ENCODE data around the gene MAT2B.

MAT2B gene

DNA sequence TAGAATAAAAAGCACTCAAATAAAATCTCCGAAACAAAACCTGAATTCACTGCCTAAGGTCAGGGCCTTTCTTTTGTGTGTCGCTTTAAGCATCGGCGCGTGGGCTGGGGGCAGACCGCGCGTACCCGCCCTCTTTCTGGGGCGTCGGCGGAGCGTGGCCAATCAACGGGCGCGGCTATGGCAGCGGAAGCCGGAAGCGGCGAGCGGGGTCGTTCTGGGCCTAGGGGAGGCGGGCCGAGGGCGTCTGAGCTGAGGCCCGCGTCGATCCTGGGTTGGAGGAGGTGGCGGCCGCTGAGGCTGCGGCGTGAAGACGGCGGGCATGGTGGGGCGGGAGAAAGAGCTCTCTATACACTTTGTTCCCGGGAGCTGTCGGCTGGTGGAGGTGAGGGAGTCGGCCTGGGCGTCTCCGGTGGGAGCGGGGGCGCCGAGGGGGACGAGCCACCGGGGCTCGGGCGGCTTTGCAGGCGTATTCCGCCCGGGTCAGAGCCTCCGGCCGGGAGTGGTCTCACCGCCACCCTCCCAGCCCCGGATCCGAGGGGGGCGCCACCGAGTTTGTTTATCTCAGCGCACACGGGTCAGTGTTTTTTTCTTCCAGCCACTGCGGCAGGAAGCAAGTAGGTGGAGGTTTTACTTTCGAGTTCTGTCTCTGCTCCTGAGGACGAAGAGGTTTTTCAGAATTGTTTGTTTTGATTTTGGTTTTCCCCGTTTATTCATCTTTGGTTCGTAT is at the start of gene MAT2B:
Gene MAT2B, plus strand, starts transcription at position 252 of the 727 bp plus-strand sequence. Its CDS starts 68 bp downstream, at position 320.
- peak within 1 kb of the TSS; percentile 98 for H3K27ac ChIP-seq (ENCODE audit: low read depth, low read length)
- peak within 1 kb of the TSS; percentile 91 for H3K4me3 ChIP-seq (ENCODE audit: low read length)
- peaks cover 26% of the 10 kb centered on the region for H3K4me1 ChIP-seq (ENCODE audit: control insufficient read depth, insufficient read depth, low read length)
- no peaks in the 10 kb centered on the region for H3K27me3 ChIP-seq (ENCODE audit: control insufficient read depth, insufficient read depth, low read length)
- peak within 1 kb of the TSS; percentile 70 for H3K9ac ChIP-seq (ENCODE audit: low read length)
- H3K36me3 ChIP-seq (ENCODE audit: control insufficient read depth, insufficient read depth, low read length), result no peaks in the 10 kb centered on the region

DNA sequence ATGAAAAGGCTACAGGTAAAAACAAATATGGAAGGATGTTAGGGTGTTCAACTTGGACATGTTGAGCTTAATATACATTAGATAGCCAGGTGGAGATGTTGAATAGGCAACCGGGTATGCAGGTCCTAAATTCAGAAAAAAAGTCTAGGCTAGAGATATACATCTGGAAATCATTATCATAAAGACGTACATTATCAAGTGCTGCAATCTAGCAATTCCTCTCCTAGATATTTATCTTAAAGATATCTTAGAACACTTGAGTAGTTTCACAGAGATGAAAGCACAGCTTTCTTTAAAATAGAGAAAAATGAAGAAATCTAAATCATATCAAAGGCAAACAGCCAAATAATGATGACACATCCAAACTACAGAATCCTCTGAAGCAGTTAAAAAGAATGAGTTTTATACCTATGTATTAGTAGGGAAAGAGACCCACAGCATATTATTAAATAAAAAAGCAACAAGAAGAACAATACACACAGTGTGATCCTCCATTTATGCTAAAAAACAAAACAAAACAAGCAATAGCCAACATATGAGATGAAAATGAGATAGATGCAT is 49.3 kb upstream of the MAT2B start:
- Histone ChIP-seq H3K4me3 (ENCODE audit: low read length) (no peak overlapping the region), H3K36me3 (ENCODE audit: control insufficient read depth, insufficient read depth, low read length) (no peaks in the 10 kb centered on the region)

DNA sequence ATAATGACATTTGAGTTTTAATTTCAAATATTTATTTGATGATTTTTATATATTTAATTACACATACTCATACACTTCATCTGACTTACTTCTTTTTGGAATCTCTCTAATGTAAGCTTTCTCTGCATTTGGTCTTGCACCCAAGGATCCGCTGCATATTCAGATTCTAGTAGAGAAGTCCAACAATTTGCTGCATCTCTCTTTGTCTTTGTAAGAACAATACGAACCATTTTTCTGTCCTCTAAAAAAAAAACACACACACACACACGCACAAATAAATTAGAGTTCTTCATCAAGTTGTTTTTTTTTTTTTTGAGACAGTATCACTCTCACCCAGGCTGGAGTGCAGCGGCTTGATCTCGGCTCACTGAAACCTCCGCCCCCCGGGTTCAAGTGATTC is 48.6 kb upstream of the MAT2B start:
- H3K27me3 ChIP-seq (ENCODE audit: control insufficient read depth, insufficient read depth, low read length), result no peaks in the 10 kb centered on the region
- no peak overlapping the region for H3K27ac ChIP-seq (ENCODE audit: low read depth, low read length)
- H3K36me3 ChIP-seq (ENCODE audit: control insufficient read depth, insufficient read depth, low read length), result no peaks in the 10 kb centered on the region
- peaks cover 7% of the 10 kb centered on the region for H3K4me1 ChIP-seq (ENCODE audit: control insufficient read depth, insufficient read depth, low read length)
- no peak overlapping the region for H3K9ac ChIP-seq (ENCODE audit: low read length)
- no peak overlapping the region for H3K4me3 ChIP-seq (ENCODE audit: low read length)

More for the DNA sequence above, 49.3 kb upstream of the MAT2B start:
- H3K4me1 ChIP-seq (ENCODE audit: control insufficient read depth, insufficient read depth, low read length), result peaks cover 7% of the 10 kb centered on the region
- H3K9ac ChIP-seq (ENCODE audit: low read length), result no peak overlapping the region
- H3K27me3 ChIP-seq (ENCODE audit: control insufficient read depth, insufficient read depth, low read length), result no peaks in the 10 kb centered on the region
- no peak overlapping the region for H3K27ac ChIP-seq (ENCODE audit: low read depth, low read length)

DNA sequence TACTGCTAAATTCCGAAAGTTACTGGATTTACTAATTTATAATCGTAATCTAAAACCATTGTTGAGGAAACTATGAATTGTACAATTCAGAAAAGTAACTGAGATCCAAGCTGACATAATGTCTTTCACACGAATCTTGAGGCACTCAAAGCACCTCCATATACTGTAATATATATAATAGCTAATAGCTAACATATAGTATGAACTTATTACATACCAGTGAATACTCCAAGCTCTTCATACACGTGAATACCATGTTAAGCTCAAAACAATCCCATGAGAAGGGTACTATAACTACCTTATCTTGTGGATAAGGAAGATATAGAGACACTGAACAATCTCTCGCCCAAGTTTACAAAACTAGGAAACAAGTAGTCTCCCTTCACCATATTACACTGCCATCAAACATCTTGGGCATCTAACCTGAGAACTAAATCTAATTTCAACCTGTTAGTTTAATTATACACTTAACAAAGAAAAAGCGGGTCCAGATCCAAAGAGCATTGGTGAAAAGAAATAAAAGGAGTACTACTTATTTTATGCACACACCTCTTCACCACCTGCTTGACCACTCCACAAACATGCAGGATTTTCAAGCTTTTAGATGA is 46.5 kb upstream of the MAT2B start:
- no peaks in the 10 kb centered on the region for H3K36me3 ChIP-seq (ENCODE audit: control insufficient read depth, insufficient read depth, low read length)
- H3K4me1 ChIP-seq (ENCODE audit: control insufficient read depth, insufficient read depth, low read length), result peaks cover 7% of the 10 kb centered on the region
- H3K27me3 ChIP-seq (ENCODE audit: control insufficient read depth, insufficient read depth, low read length), result no peaks in the 10 kb centered on the region
- no peak overlapping the region for H3K27ac ChIP-seq (ENCODE audit: low read depth, low read length)
- peak overlapping the region; percentile 100 for H3K4me3 ChIP-seq (ENCODE audit: low read length)
- H3K9ac ChIP-seq (ENCODE audit: low read length), result no peak overlapping the region

DNA sequence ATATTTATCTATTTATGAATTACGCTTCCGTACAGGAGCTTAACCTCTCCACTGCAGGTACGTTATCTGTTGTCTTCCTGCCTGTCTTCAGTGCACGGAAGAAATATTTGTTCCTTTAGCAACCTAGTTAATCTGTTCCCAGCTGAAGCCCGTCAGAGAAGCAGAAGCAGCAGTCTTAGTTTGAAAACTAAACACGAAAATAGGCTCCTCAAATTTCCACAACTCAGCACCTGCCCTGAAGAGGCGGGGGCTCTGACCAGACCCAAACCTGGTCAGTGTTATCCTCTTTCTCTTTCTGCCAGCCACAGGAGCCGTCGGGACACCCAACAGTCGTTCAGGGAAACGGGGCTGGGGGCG is 46.0 kb upstream of the MAT2B start:
- Histone ChIP-seq H3K9ac (ENCODE audit: low read length) (peak overlapping the region; percentile 97), H3K36me3 (ENCODE audit: control insufficient read depth, insufficient read depth, low read length) (no peaks in the 10 kb centered on the region), H3K4me1 (ENCODE audit: control insufficient read depth, insufficient read depth, low read length) (peaks cover 7% of the 10 kb centered on the region), H3K27me3 (ENCODE audit: control insufficient read depth, insufficient read depth, low read length) (no peaks in the 10 kb centered on the region), H3K27ac (ENCODE audit: low read depth, low read length) (peak overlapping the region; percentile 98), H3K4me3 (ENCODE audit: low read length) (peak overlapping the region; percentile 100)

DNA sequence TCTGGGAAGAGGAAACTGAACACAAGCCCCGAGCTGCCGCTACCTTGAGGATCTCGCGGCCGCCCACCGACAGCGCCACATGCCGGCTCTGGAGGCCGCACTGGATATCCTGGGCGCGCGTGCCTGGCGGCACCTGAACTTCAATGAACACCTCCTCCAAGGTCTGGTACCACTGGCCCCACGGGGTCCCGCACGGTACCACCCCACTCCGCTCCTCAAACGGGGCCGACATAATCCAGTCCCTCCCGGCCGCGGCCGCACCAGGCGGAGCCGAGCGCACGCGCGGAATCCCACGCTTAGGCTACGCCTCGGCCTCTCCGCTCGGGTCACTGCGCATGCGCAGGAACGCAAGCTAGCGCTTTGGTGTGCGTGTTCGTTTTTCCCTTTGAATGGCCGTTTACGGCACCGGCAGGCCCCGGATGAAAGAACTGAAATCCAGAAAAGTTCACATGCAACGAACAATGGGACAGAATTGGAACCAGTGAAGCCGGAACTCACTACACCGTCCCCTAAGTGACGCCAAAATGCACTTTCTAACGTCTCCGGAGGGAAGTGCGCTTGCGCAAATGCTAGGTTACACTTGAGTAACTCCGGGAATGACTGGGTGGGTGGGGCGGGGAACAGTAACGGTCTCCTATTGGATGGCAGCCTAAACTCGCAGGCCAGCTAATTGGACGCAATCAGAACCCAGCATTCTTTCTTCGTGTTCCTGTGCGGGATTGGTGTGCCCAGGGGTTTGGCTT is 45.4 kb upstream of the MAT2B start, which contains the start of gene NUDCD2:
Gene NUDCD2, minus strand, starts transcription at position 284 of the 743 bp plus-strand sequence. Its CDS starts 52 bp downstream, at position 232.
- Histone ChIP-seq H3K4me3 (ENCODE audit: low read length) (peak within 1 kb of the TSS; percentile 100), H3K4me1 (ENCODE audit: control insufficient read depth, insufficient read depth, low read length) (peaks cover 7% of the 10 kb centered on the region), H3K36me3 (ENCODE audit: control insufficient read depth, insufficient read depth, low read length) (no peaks in the 10 kb centered on the region), H3K27me3 (ENCODE audit: control insufficient read depth, insufficient read depth, low read length) (no peaks in the 10 kb centered on the region), H3K9ac (ENCODE audit: low read length) (peak within 1 kb of the TSS; percentile 97), H3K27ac (ENCODE audit: low read depth, low read length) (peak within 1 kb of the TSS; percentile 98)

DNA sequence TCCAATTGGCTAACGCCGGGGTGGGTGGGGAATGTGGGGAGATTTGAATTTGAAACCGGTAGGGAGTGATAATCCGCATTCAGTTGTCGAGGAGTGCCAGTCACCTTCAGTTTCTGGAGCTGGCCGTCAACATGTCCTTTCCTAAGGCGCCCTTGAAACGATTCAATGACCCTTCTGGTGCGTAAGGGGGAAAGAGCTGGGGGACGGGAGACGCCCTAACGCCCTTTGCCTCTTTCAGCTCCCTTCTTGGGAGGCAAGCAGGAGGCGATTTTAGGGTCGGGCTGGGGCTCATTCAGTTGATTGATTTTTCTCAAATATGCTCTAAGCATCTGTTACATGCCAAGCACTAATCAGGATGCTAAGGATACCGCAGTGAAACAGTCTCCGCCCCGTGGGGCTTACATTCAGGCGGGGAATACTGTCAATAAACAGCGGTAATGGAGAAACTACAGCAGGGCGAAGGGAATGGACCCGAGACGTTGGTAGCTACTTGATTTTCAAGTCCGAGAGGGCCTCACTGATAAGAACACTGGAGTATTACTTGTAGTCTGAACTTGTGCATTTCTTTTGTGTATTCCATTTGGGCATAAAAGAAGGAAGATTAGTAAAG is 44.8 kb upstream of the MAT2B start, which contains the start of gene HMMR:
Gene HMMR, plus strand, starts transcription at position 71 of the 610 bp plus-strand sequence. Its CDS starts 61 bp downstream, at position 132.
- H3K27ac ChIP-seq (ENCODE audit: low read depth, low read length), result peak within 1 kb of the TSS; percentile 98
- peak within 1 kb of the TSS; percentile 100 for H3K4me3 ChIP-seq (ENCODE audit: low read length)
- no peaks in the 10 kb centered on the region for H3K27me3 ChIP-seq (ENCODE audit: control insufficient read depth, insufficient read depth, low read length)
- H3K36me3 ChIP-seq (ENCODE audit: control insufficient read depth, insufficient read depth, low read length), result no peaks in the 10 kb centered on the region
- peak within 1 kb of the TSS; percentile 97 for H3K9ac ChIP-seq (ENCODE audit: low read length)
- peaks cover 7% of the 10 kb centered on the region for H3K4me1 ChIP-seq (ENCODE audit: control insufficient read depth, insufficient read depth, low read length)

DNA sequence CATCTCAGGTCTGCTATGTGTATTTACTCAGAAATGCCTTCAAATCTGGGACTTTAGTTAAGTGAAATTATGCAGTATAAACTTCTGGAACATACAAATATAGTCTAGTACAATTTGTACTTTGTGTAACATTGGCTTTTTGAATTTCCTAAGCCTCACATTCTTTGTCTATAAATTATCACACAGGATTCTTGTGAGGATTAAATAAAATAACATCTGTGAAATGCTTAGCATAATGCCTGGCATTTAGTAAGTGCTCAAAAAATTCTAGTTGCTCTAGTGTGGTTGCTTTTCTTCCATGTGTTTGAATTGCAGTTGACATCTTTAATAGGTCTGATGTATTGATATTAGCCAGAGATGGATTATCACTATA is 42.4 kb upstream of the MAT2B start:
- Histone ChIP-seq H3K4me3 (ENCODE audit: low read length) (no peak overlapping the region), H3K27me3 (ENCODE audit: control insufficient read depth, insufficient read depth, low read length) (no peaks in the 10 kb centered on the region), H3K9ac (ENCODE audit: low read length) (no peak overlapping the region), H3K36me3 (ENCODE audit: control insufficient read depth, insufficient read depth, low read length) (no peaks in the 10 kb centered on the region), H3K4me1 (ENCODE audit: control insufficient read depth, insufficient read depth, low read length) (peaks cover 7% of the 10 kb centered on the region), H3K27ac (ENCODE audit: low read depth, low read length) (no peak overlapping the region)

DNA sequence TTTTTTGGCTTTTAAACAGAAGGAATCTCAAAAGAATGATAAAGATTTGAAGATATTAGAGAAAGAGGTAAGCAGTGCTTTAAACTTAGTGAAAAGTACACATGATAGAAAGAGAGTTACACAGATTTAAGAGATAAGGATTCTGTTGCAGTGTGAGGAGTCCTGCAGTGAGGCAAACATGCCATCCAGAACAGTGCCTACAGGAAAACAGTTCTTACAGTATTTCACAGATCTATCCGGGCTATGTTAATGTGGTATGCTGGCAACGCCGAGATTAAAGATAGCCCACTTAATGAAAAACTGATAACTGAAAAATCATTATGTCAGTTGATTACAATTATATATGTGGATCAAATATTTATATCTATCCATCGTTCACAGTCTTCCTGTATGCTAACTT is 37.7 kb upstream of the MAT2B start:
- H3K4me3 ChIP-seq (ENCODE audit: low read length), result no peak overlapping the region
- H3K27ac ChIP-seq (ENCODE audit: low read depth, low read length), result no peak overlapping the region
- H3K9ac ChIP-seq (ENCODE audit: low read length), result no peak overlapping the region
- H3K36me3 ChIP-seq (ENCODE audit: control insufficient read depth, insufficient read depth, low read length), result no peaks in the 10 kb centered on the region
- H3K27me3 ChIP-seq (ENCODE audit: control insufficient read depth, insufficient read depth, low read length), result no peaks in the 10 kb centered on the region
- H3K4me1 ChIP-seq (ENCODE audit: control insufficient read depth, insufficient read depth, low read length), result no peaks in the 10 kb centered on the region

DNA sequence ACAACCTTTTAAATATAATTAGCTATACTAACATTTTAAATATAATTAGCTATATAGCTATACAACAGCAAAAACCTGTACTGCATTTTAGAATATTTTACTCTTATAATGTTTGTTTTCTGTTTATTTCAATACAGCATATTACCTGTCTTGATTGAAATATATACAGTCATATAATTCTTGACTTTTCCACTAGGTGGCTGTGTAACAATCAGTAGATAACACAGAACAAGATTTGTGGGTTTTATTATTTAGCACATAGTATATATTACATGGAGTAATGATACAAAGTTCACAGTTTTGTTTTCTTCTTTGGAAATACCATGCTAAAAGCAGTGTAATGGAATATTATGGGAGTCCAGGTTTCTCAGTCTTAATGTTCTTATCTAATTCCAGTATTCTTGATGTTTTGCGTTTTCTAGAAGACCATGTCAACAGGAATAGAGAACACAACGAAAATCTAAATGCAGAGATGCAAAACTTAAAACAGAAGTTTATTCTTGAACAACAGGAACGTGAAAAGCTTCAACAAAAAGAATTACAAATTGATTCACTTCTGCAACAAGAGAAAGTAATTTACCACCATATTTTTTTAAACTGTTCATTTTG is 31.7 kb upstream of the MAT2B start:
- Histone ChIP-seq H3K36me3 (ENCODE audit: control insufficient read depth, insufficient read depth, low read length) (no peaks in the 10 kb centered on the region), H3K4me1 (ENCODE audit: control insufficient read depth, insufficient read depth, low read length) (no peaks in the 10 kb centered on the region), H3K27me3 (ENCODE audit: control insufficient read depth, insufficient read depth, low read length) (no peaks in the 10 kb centered on the region), H3K4me3 (ENCODE audit: low read length) (no peak overlapping the region), H3K27ac (ENCODE audit: low read depth, low read length) (no peak overlapping the region), H3K9ac (ENCODE audit: low read length) (no peak overlapping the region)

DNA sequence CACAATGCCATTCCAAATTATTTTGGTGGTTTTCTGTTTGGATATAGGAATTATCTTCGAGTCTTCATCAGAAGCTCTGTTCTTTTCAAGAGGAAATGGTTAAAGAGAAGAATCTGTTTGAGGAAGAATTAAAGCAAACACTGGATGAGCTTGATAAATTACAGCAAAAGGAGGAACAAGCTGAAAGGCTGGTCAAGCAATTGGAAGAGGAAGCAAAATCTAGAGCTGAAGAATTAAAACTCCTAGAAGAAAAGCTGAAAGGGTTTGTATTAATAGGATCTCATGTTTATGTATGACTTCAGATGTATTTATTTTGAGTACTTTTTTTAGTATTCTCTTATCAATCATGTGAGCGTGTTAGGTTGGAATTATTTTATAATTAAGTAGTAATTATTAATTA is 30.0 kb upstream of the MAT2B start:
- H3K27me3 ChIP-seq (ENCODE audit: control insufficient read depth, insufficient read depth, low read length), result no peaks in the 10 kb centered on the region

More for the DNA sequence above, 30.0 kb upstream of the MAT2B start:
- H3K4me3 ChIP-seq (ENCODE audit: low read length), result no peak overlapping the region
- no peaks in the 10 kb centered on the region for H3K36me3 ChIP-seq (ENCODE audit: control insufficient read depth, insufficient read depth, low read length)
- no peaks in the 10 kb centered on the region for H3K4me1 ChIP-seq (ENCODE audit: control insufficient read depth, insufficient read depth, low read length)
- H3K9ac ChIP-seq (ENCODE audit: low read length), result no peak overlapping the region
- H3K27ac ChIP-seq (ENCODE audit: low read depth, low read length), result no peak overlapping the region
